Measurements from ENCODE around the gene FRK. TPM values are rescaled to one million over a fixed set of nuclear protein-coding genes. Genes with fewer than 3 reads are reported as not detected.

FRK gene
- total RNA-seq, 1 donor from 2014 or later, result 0.11 TPM

DNA sequence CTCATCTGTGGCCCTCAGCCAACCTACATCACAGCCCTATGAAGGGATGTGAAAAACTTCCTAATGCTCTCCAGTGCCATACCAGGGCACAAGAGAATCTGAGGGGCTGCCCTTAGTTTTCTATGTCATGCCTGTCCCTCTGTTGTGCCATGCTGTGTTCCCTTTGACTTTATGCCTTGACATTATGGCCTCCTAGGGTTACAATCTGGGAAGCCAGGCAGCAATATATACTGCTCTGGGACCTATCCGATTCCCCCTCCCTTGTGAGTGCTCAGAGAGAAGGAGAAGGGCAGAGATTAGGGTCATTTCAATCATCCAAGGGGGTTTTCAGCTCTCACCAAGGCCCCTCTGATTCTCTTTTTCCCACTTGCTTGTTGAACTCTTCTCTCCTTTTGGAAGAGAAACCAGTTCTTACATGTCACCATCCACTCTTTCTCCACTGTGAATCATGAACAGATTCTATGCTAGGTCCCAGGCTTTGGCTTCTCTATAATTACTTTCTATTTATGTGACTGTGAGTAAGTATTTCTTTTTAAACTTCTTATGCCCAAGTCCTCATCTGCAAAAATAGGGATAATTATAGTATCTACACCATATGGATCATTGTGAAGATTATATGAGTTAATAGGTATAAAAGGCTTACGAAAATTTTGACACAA, 14.2 kb upstream of the FRK start:
- H3K9me3 ChIP-seq (ENCODE audit: low read depth), result no peaks in the 10 kb centered on the region
- H3F3A ChIP-seq (ENCODE audit: low read depth), result no peaks in the 10 kb centered on the region
- no peaks in the 10 kb centered on the region for H3K36me3 ChIP-seq
- H3K79me2 ChIP-seq (ENCODE audit: low read depth), result no peaks in the 10 kb centered on the region
- Mint-ChIP-seq H3K27ac (no peak overlapping the region), H3K9me3 (no peaks in the 10 kb centered on the region), H3K27me3 (ENCODE audit: insufficient read depth, low read depth) (no peaks in the 10 kb centered on the region), H3K4me3 (no peak overlapping the region), H3K36me3 (no peaks in the 10 kb centered on the region), H3K4me1 (no peaks in the 10 kb centered on the region)
- no peak overlapping the region for H3K4me3 ChIP-seq
- no peak overlapping the region for H2AFZ ChIP-seq (replicated peaks)
- H3K27me3 ChIP-seq, result no peaks in the 10 kb centered on the region
- TF ChIP-seq, protein P1, sequence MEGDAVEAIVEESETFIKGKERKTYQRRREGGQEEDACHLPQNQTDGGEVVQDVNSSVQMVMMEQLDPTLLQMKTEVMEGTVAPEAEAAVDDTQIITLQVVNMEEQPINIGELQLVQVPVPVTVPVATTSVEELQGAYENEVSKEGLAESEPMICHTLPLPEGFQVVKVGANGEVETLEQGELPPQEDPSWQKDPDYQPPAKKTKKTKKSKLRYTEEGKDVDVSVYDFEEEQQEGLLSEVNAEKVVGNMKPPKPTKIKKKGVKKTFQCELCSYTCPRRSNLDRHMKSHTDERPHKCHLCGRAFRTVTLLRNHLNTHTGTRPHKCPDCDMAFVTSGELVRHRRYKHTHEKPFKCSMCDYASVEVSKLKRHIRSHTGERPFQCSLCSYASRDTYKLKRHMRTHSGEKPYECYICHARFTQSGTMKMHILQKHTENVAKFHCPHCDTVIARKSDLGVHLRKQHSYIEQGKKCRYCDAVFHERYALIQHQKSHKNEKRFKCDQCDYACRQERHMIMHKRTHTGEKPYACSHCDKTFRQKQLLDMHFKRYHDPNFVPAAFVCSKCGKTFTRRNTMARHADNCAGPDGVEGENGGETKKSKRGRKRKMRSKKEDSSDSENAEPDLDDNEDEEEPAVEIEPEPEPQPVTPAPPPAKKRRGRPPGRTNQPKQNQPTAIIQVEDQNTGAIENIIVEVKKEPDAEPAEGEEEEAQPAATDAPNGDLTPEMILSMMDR (IDR thresholded peaks at IDR 0.05), result no peak
- no peak for TF ChIP-seq EZH2phosphoT487 (IDR thresholded peaks at IDR 0.05)
- TF ChIP-seq EZH2 (IDR thresholded peaks at IDR 0.05), result no peak
- H4K20me1 ChIP-seq (ENCODE audit: low read depth), result no peaks in the 10 kb centered on the region
- no peak overlapping the region for H3K4me2 ChIP-seq
- no peak overlapping the region for H3K27ac ChIP-seq
- no peaks in the 10 kb centered on the region for H3K4me1 ChIP-seq
- no peak overlapping the region for H3K9ac ChIP-seq
- DNase-seq (ENCODE audit: low spot score), result no peak

- TF ChIP-seq, protein P1 (IDR thresholded peaks at IDR 0.05), result no peak
- TF ChIP-seq EZH2 (IDR thresholded peaks at IDR 0.05), result no peak
- no peak for TF ChIP-seq EZH2phosphoT487 (IDR thresholded peaks at IDR 0.05)
Observed at GRCh38 chr6:116073765-116074440, 13.2 kb upstream of the FRK start.

DNA sequence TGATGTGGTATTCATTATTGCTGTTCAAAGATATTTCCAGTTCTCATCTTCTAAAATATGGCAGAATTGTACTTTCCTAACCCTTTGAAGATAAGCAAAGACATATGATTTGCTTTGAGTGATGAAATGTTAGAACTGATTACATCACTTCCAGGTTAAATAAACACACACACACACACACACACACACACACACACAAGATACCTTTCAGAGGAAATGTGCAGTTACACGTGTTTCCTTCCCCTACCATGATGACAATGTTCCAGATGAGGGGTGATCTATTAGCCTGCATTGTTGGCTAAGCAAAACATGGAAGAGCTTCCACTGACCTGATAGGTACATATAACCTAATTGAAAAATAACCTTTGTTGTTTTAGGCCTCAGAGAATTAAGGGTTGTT, 11.7 kb upstream of the FRK start:
- Histone ChIP-seq H2AFZ (replicated peaks) (no peak overlapping the region), H3K9ac (no peak overlapping the region), H3K4me2 (no peak overlapping the region), H3K36me3 (no peaks in the 10 kb centered on the region), H3K9me3 (ENCODE audit: low read depth) (no peaks in the 10 kb centered on the region), H4K20me1 (ENCODE audit: low read depth) (no peaks in the 10 kb centered on the region), H3K4me1 (no peaks in the 10 kb centered on the region), H3F3A (ENCODE audit: low read depth) (no peaks in the 10 kb centered on the region), H3K27ac (no peak overlapping the region), H3K27me3 (no peaks in the 10 kb centered on the region), H3K4me3 (no peak overlapping the region), H3K79me2 (ENCODE audit: low read depth) (no peaks in the 10 kb centered on the region)
- Mint-ChIP-seq H3K9me3 (no peaks in the 10 kb centered on the region), H3K27me3 (ENCODE audit: insufficient read depth, low read depth) (no peaks in the 10 kb centered on the region), H3K4me3 (no peak overlapping the region), H3K27ac (no peak overlapping the region), H3K4me1 (peaks cover 2% of the 10 kb centered on the region), H3K36me3 (no peaks in the 10 kb centered on the region)
- no peak for DNase-seq (ENCODE audit: low spot score)
- TF ChIP-seq, protein P1 (IDR thresholded peaks at IDR 0.05), result no peak
- TF ChIP-seq EZH2 (IDR thresholded peaks at IDR 0.05) (no peak), EZH2phosphoT487 (IDR thresholded peaks at IDR 0.05) (no peak)

More at GRCh38 chr6:116073765-116074440, 13.2 kb upstream of the FRK start:
- Histone ChIP-seq H3K4me3 (no peak overlapping the region), H3K79me2 (ENCODE audit: low read depth) (no peaks in the 10 kb centered on the region), H3F3A (ENCODE audit: low read depth) (no peaks in the 10 kb centered on the region), H3K27me3 (no peaks in the 10 kb centered on the region), H3K9me3 (ENCODE audit: low read depth) (no peaks in the 10 kb centered on the region), H3K4me2 (no peak overlapping the region), H3K36me3 (no peaks in the 10 kb centered on the region), H4K20me1 (ENCODE audit: low read depth) (no peaks in the 10 kb centered on the region), H3K9ac (no peak overlapping the region), H3K27ac (no peak overlapping the region), H3K4me1 (no peaks in the 10 kb centered on the region), H2AFZ (replicated peaks) (no peak overlapping the region)
- no peak overlapping the region for H3K27ac Mint-ChIP-seq
- DNase-seq (ENCODE audit: low spot score), result no peak
- H3K4me3 Mint-ChIP-seq, result no peak overlapping the region
- H3K36me3 Mint-ChIP-seq, result no peaks in the 10 kb centered on the region
- H3K27me3 Mint-ChIP-seq (ENCODE audit: insufficient read depth, low read depth), result no peaks in the 10 kb centered on the region
- peaks cover 2% of the 10 kb centered on the region for H3K4me1 Mint-ChIP-seq
- no peaks in the 10 kb centered on the region for H3K9me3 Mint-ChIP-seq

Measured in neural progenitor cell (in vitro differentiated cells).